Epithelial cell of proximal tubule (primary cell): ENCODE measurements around the gene GRB7. TPM values are rescaled to one million over a fixed set of nuclear protein-coding genes. Genes with fewer than 3 reads are reported as not detected.

Experiments
- DNase-seq: peaks from one replicate; pipeline ENCODE4 v3.0.0-alpha.2; 2011; ENCODE audit warnings: low read depth
- H3K4me3 ChIP-seq: 2 replicates; pipeline ENCODE4 v1.5.1; 2011; ENCODE audit warnings: low read depth, mild to moderate bottlenecking, low read length
- CTCF ChIP-seq: conservative IDR thresholded peaks from 2 replicates; pipeline ENCODE4 v1.5.1; 2012; ENCODE audit warnings: low read depth, mild to moderate bottlenecking, low read length
- total RNA-seq: library from RNA; depleted of rRNA; stranded (reverse); fragments of >200 nt; gene quantifications from 2 replicates; pipeline ENCODE4 v1.2.3, GENCODE V29; 2015

Gene GRB7
- total RNA-seq, 1 donor from 2014 or later: 42.0 TPM

GRCh38 chr17:39738568-39738901, 797 bp downstream of the GRB7 start:
- no peak for TF ChIP-seq CTCF
- DNase-seq: no peak

GRCh38 chr17:39738983-39739884, 1.5 kb downstream of the GRB7 start:
- TF ChIP-seq CTCF: no peak
- peak overlapping the region; percentile 71 for H3K4me3 ChIP-seq
- peak; percentile 29 for DNase-seq

More at GRCh38 chr17:39738568-39738901, 797 bp downstream of the GRB7 start:
- peak overlapping the region; percentile 71 for H3K4me3 ChIP-seq

GRCh38 chr17:39739885-39740356, 2.2 kb downstream of the GRB7 start:
- peak overlapping the region; percentile 71 for H3K4me3 ChIP-seq

GRCh38 chr17:39740357-39741111, 2.8 kb downstream of the GRB7 start:
- TF ChIP-seq CTCF: no peak
- peak overlapping the region; percentile 71 for H3K4me3 ChIP-seq
- no peak for DNase-seq

More at GRCh38 chr17:39739885-39740356, 2.2 kb downstream of the GRB7 start:
- TF ChIP-seq CTCF: no peak
- no peak for DNase-seq

- DNase-seq: no peak
- H3K4me3 ChIP-seq: no peak overlapping the region
- no peak for TF ChIP-seq CTCF
These were observed 4.6 kb downstream of the GRB7 start for GRCh38 chr17:39742126-39742855.

GRCh38 chr17:39742856-39743436, 5.2 kb downstream of the GRB7 start:
- no peak for DNase-seq
- no peak for TF ChIP-seq CTCF
- no peak overlapping the region for H3K4me3 ChIP-seq
